ENCODE results near the gene CFAP97D2. TPM values are rescaled to one million over a fixed set of nuclear protein-coding genes. Genes with fewer than 3 reads are reported as not detected.

The CFAP97D2 gene
- polyA plus RNA-seq, 1 donor from 2014 or later, result not detected

- Histone ChIP-seq H3K9ac (ENCODE audit: low read length) (peak overlapping the region; percentile 82), H3K27me3 (ENCODE audit: insufficient read depth, low read depth, low read length) (no peaks in the 10 kb centered on the region), H2AFZ (ENCODE audit: low read depth, low read length) (no peak overlapping the region), H3K9me3 (ENCODE audit: low read length) (no peaks in the 10 kb centered on the region), H4K20me1 (ENCODE audit: insufficient read depth) (no peaks in the 10 kb centered on the region), H3K36me3 (ENCODE audit: insufficient read depth, low read length) (no peaks in the 10 kb centered on the region), H3K27ac (ENCODE audit: low read length) (peak overlapping the region; percentile 35), H3K79me2 (replicated peaks; ENCODE audit: insufficient read depth, low read length) (peaks cover 15% of the 10 kb centered on the region), H3F3A (ENCODE audit: insufficient read depth, low read length, poor library complexity, severe bottlenecking) (no peaks in the 10 kb centered on the region), H3K4me3 (ENCODE audit: low read length) (peak overlapping the region; percentile 91), H3K4me2 (ENCODE audit: low read length) (peak overlapping the region; percentile 23), H3K9me2 (ENCODE audit: insufficient read depth, low read length) (no peaks in the 10 kb centered on the region)
- no peak for TF ChIP-seq POLR2AphosphoS5 (IDR thresholded peaks at IDR 0.05)
- TF ChIP-seq TAF1 (IDR thresholded peaks at IDR 0.05; ENCODE audit: low read depth), result no peak
- TF ChIP-seq RAD21 (conservative IDR thresholded peaks at IDR 0.05), result no peak
- no peak for TF ChIP-seq CTCF (IDR thresholded peaks at IDR 0.05; ENCODE audit: poor library complexity, severe bottlenecking)
- no peak for TF ChIP-seq SMC3 (conservative IDR thresholded peaks at IDR 0.05; ENCODE audit: poor library complexity)
- TF ChIP-seq MXI1 (conservative IDR thresholded peaks at IDR 0.05; ENCODE audit: poor library complexity, severe bottlenecking), result no peak
- TF ChIP-seq EP300 (conservative IDR thresholded peaks at IDR 0.05; ENCODE audit: poor library complexity, severe bottlenecking), result no peak
- TF ChIP-seq REST (IDR thresholded peaks at IDR 0.05; ENCODE audit: borderline replicate concordance), result no peak
- no peak for TF ChIP-seq EZH2 (IDR thresholded peaks at IDR 0.05; ENCODE audit: borderline replicate concordance, insufficient read depth, low read length, poor library complexity, severe bottlenecking)
Observed at GRCh38 chr13:114234266-114234644, 55.2 kb downstream of the CFAP97D2 start.

- H3K79me2 ChIP-seq (replicated peaks; ENCODE audit: insufficient read depth, low read length), result peaks cover 15% of the 10 kb centered on the region
- H3K9ac ChIP-seq (ENCODE audit: low read length), result peak within 1 kb of the TSS; percentile 82
- no peaks in the 10 kb centered on the region for H3K36me3 ChIP-seq (ENCODE audit: insufficient read depth, low read length)
- H4K20me1 ChIP-seq (ENCODE audit: insufficient read depth), result no peaks in the 10 kb centered on the region
- H3K27me3 ChIP-seq (ENCODE audit: insufficient read depth, low read depth, low read length), result no peaks in the 10 kb centered on the region
- TF ChIP-seq POLR2AphosphoS5 (IDR thresholded peaks at IDR 0.05), result peak; percentile 48
- TF ChIP-seq REST (IDR thresholded peaks at IDR 0.05; ENCODE audit: borderline replicate concordance), result no peak
- TF ChIP-seq TAF1 (IDR thresholded peaks at IDR 0.05; ENCODE audit: low read depth), result peak; percentile 41
- no peak for TF ChIP-seq RAD21 (conservative IDR thresholded peaks at IDR 0.05)
- peak; percentile 25 for TF ChIP-seq CTCF (IDR thresholded peaks at IDR 0.05; ENCODE audit: poor library complexity, severe bottlenecking)
- peak; percentile 35 for TF ChIP-seq SMC3 (conservative IDR thresholded peaks at IDR 0.05; ENCODE audit: poor library complexity)
- TF ChIP-seq EZH2 (IDR thresholded peaks at IDR 0.05; ENCODE audit: borderline replicate concordance, insufficient read depth, low read length, poor library complexity, severe bottlenecking), result no peak
- TF ChIP-seq MXI1 (conservative IDR thresholded peaks at IDR 0.05; ENCODE audit: poor library complexity, severe bottlenecking), result peak; percentile 84
- no peak for TF ChIP-seq EP300 (conservative IDR thresholded peaks at IDR 0.05; ENCODE audit: poor library complexity, severe bottlenecking)
- peak within 1 kb of the TSS; percentile 91 for H3K4me3 ChIP-seq (ENCODE audit: low read length)
- H3K4me2 ChIP-seq (ENCODE audit: low read length), result peak within 1 kb of the TSS; percentile 50
- H2AFZ ChIP-seq (ENCODE audit: low read depth, low read length), result peak within 1 kb of the TSS; percentile 0
- no peaks in the 10 kb centered on the region for H3K9me3 ChIP-seq (ENCODE audit: low read length)
- H3F3A ChIP-seq (ENCODE audit: insufficient read depth, low read length, poor library complexity, severe bottlenecking), result no peaks in the 10 kb centered on the region
- no peaks in the 10 kb centered on the region for H3K9me2 ChIP-seq (ENCODE audit: insufficient read depth, low read length)
- H3K27ac ChIP-seq (ENCODE audit: low read length), result peak within 1 kb of the TSS; percentile 42
Observed at GRCh38 chr13:114234645-114235421, 55.8 kb downstream of the CFAP97D2 start, which contains the start of gene CDC16. CDC16 (plus strand) TSS chr13:114234897; CDS start chr13:114235085, 188 bp downstream.

Data from neural cell (in vitro differentiated cells).